ENCODE results near the gene IL22RA2. TPM values are rescaled to one million over a fixed set of nuclear protein-coding genes. Genes with fewer than 3 reads are reported as not detected.

Gene IL22RA2
- polyA plus RNA-seq, 3 donors, result not detected

DNA sequence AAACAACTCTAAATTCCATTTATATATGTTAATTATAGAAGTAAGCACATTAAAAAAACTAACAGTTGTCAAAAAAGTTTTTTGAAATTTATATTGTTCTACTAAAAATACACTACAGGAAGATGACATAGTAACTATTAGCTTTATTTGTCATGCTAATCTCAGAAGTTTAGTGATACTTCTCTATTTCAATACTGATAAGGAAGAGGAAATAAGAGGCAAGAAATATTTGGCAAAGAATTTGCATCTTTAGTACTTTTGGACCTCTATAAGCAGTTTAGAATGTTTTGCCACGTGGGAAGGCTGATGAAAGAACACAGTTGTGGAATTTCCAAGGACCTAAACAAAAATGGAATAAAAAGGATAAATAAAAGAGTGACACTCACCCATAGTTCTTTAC, 33.1 kb upstream of the IL22RA2 start:
- peaks cover 100% of the 10 kb centered on the region for H3K79me2 ChIP-seq (ENCODE audit: insufficient read depth, low read length)
- H3K9ac ChIP-seq (ENCODE audit: insufficient read depth, low read length, poor library complexity, severe bottlenecking), result no peak overlapping the region
- WGBS (ENCODE audit: insufficient coverage), result no CpG with 5 or more reads among the region's 1 CpG
- peak overlapping the region in 1 of 3 experiments; percentile 2 for H3K4me3 ChIP-seq (replicated peaks in 1 of 3; ENCODE audit: low read depth in 2 of 3, low read length in 3 of 3)
- H3K27ac Mint-ChIP-seq, result peak overlapping the region in 4 of 7 donors; percentile 54 to 72 (median 64)
- peaks cover 43% of the 10 kb centered on the region for H3K4me1 Mint-ChIP-seq
- H3K4me2 ChIP-seq (replicated peaks; ENCODE audit: extremely low read depth, low read length, poor library complexity, severe bottlenecking), result peak overlapping the region; percentile 31
- H3K27me3 ChIP-seq (ENCODE audit: control insufficient read depth in 2 of 2, insufficient read depth in 2 of 2, low read length in 2 of 2), result no peaks in the 10 kb centered on the region
- intact Hi-C loops (cut with micrococcal nuclease), result loop anchor here in 1 of 2 donors (10.0 kb wide), 1 partner anchor 52 kb away; no protein-coding TSS in a partner anchor
- TF ChIP-seq, protein P1, sequence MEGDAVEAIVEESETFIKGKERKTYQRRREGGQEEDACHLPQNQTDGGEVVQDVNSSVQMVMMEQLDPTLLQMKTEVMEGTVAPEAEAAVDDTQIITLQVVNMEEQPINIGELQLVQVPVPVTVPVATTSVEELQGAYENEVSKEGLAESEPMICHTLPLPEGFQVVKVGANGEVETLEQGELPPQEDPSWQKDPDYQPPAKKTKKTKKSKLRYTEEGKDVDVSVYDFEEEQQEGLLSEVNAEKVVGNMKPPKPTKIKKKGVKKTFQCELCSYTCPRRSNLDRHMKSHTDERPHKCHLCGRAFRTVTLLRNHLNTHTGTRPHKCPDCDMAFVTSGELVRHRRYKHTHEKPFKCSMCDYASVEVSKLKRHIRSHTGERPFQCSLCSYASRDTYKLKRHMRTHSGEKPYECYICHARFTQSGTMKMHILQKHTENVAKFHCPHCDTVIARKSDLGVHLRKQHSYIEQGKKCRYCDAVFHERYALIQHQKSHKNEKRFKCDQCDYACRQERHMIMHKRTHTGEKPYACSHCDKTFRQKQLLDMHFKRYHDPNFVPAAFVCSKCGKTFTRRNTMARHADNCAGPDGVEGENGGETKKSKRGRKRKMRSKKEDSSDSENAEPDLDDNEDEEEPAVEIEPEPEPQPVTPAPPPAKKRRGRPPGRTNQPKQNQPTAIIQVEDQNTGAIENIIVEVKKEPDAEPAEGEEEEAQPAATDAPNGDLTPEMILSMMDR (IDR thresholded peaks at IDR 0.05), result no peak
- H2AFZ ChIP-seq (ENCODE audit: insufficient read depth, low read depth, low read length, poor library complexity, severe bottlenecking), result no peak overlapping the region
- peaks cover 0 to 3% (median 0%) of the 10 kb centered on the region in 3 donors for H3K27me3 Mint-ChIP-seq (ENCODE audit: low read depth in 3 of 3)
- peaks cover 14 to 25% (median 19%) of the 10 kb centered on the region in 7 donors for H3K9me3 Mint-ChIP-seq
- H3K4me3 Mint-ChIP-seq, result peak overlapping the region in 1 of 2 donors; percentile 39
- H3K9me3 ChIP-seq (replicated peaks in 1 of 2; ENCODE audit: control insufficient read depth in 1 of 2, insufficient read depth in 1 of 2, low read length in 2 of 2), result peaks cover 0 to 14% of the 10 kb centered on the region in 2 donors
- peaks cover 58 to 85% of the 10 kb centered on the region in 2 donors for H3K36me3 ChIP-seq (replicated peaks in 1 of 2; ENCODE audit: control insufficient read depth in 1 of 2, insufficient read depth in 2 of 2, low read length in 2 of 2)
- H3K36me3 Mint-ChIP-seq, result peaks cover 86 to 87% of the 10 kb centered on the region in 2 donors
- peak overlapping the region in 1 of 2 donors; percentile 52 for H3K27ac ChIP-seq (ENCODE audit: low read depth in 1 of 2, low read length in 2 of 2)
- peaks cover 100% of the 10 kb centered on the region for H4K20me1 ChIP-seq (ENCODE audit: insufficient read depth, low read length)
- H3K4me1 ChIP-seq (ENCODE audit: control insufficient read depth in 1 of 2, insufficient read depth in 2 of 2, low read length in 2 of 2), result peaks cover 17 to 34% of the 10 kb centered on the region in 2 donors
- DNase-seq, result no peak

DNA sequence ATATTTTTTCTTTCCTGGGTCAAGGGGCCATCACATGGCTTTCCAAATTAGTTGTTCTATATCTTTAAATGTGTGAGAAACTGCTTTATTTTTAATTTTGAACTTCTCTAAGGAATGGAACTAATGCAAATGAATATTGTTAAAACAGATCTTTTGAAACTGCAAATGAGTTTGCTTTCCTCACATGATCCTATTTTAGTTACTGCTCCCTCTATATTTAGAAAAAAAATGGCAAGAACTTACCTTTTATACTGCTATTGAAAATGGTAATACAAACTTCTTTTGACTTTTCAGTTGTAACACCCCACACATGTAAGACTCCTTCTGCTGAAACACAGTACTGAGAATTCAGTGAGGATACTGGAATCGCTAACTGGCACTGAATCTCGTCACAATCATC, 29.8 kb upstream of the IL22RA2 start:
- H3K27ac ChIP-seq (ENCODE audit: low read depth in 1 of 2, low read length in 2 of 2), result no peak overlapping the region
- no peaks in the 10 kb centered on the region for H3K27me3 ChIP-seq (ENCODE audit: control insufficient read depth in 2 of 2, insufficient read depth in 2 of 2, low read length in 2 of 2)
- H3K4me3 ChIP-seq (replicated peaks in 1 of 3; ENCODE audit: low read depth in 2 of 3, low read length in 3 of 3), result no peak overlapping the region
- H3K27me3 Mint-ChIP-seq (ENCODE audit: low read depth in 3 of 3), result peaks cover 0 to 3% (median 0%) of the 10 kb centered on the region in 3 donors
- peaks cover 80 to 91% of the 10 kb centered on the region in 2 donors for H3K36me3 ChIP-seq (replicated peaks in 1 of 2; ENCODE audit: control insufficient read depth in 1 of 2, insufficient read depth in 2 of 2, low read length in 2 of 2)
- intact Hi-C loops (cut with micrococcal nuclease), result loop anchor here in 1 of 2 donors (10.0 kb wide), 1 partner anchor 48 kb away; no protein-coding TSS in a partner anchor
- no peak overlapping the region for H3K27ac Mint-ChIP-seq
- peaks cover 79 to 81% of the 10 kb centered on the region in 2 donors for H3K36me3 Mint-ChIP-seq
- H3K4me2 ChIP-seq (replicated peaks; ENCODE audit: extremely low read depth, low read length, poor library complexity, severe bottlenecking), result no peak overlapping the region
- no peak overlapping the region for H2AFZ ChIP-seq (ENCODE audit: insufficient read depth, low read depth, low read length, poor library complexity, severe bottlenecking)
- peaks cover 0 to under 1% of the 10 kb centered on the region in 2 donors for H3K9me3 ChIP-seq (replicated peaks in 1 of 2; ENCODE audit: control insufficient read depth in 1 of 2, insufficient read depth in 1 of 2, low read length in 2 of 2)
- H3K9ac ChIP-seq (ENCODE audit: insufficient read depth, low read length, poor library complexity, severe bottlenecking), result no peak overlapping the region
- peaks cover 18% of the 10 kb centered on the region for H3K4me1 Mint-ChIP-seq
- H3K9me3 Mint-ChIP-seq, result peaks cover 0 to 7% (median 5%) of the 10 kb centered on the region in 7 donors
- TF ChIP-seq, protein P1 (IDR thresholded peaks at IDR 0.05), result no peak
- peaks cover 7 to 12% of the 10 kb centered on the region in 2 donors for H3K4me1 ChIP-seq (ENCODE audit: control insufficient read depth in 1 of 2, insufficient read depth in 2 of 2, low read length in 2 of 2)
- no peak for DNase-seq
- no peak overlapping the region for H3K4me3 Mint-ChIP-seq
- H4K20me1 ChIP-seq (ENCODE audit: insufficient read depth, low read length), result peaks cover 95% of the 10 kb centered on the region
- peaks cover 75% of the 10 kb centered on the region for H3K79me2 ChIP-seq (ENCODE audit: insufficient read depth, low read length)
- WGBS (ENCODE audit: insufficient coverage), result no CpG with 5 or more reads among the region's 2 CpGs

Data from CD14-positive monocyte (primary cell).